GM18511 (cell line): ENCODE data around the gene HECW1.

Experiments used
- ATAC-seq: cut with Tn5 transposase; IDR thresholded peaks from one replicate; pipeline ENCODE4 v1.9.1; 2021; ENCODE audit warnings: mild to moderate bottlenecking, moderate library complexity; ENCODE audit not compliant: unreplicated experiment

HECW1 gene

GRCh38 chr7:43486634-43487033 is 374.2 kb downstream of the HECW1 start:
- no peak for ATAC-seq

DNA sequence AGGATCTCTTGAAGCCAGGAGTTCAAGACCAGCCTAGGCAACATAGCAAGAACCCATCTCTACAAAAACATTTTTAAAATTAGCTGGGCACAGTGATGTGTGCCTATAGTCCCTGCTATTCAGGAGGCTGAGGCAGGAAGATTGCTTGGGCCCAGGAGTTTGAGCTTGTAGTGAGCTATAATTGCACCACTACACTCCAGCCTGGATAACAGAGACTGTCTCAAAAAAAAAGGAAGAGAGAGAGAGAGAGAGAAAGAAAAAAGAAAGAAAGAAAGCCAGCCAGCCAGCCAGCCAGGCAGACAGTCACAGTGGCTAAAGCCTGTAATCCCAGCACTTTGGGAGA is 375.3 kb downstream of the HECW1 start:
- no peak for ATAC-seq

DNA sequence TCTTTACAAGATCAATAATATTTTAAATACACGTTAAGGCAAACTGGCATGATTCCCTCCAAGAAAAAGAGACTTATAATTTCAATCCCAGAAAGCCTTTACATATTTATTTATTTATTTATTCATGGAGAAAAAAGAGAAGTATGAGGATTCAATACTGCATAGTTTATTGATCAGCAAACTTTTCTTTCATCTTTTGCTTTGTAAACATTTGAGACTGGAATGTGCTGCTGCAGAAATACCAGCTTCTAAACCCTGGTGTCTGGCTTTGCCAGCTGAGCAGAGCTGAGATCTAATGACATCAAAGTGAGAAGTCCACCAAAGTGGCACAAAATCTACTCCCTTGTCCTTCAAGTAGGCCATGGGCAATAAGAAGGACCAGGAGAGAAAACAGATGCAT is 376.8 kb downstream of the HECW1 start:
- no peak for ATAC-seq

- ATAC-seq, result no peak
These were observed 377.6 kb downstream of the HECW1 start for GRCh38 chr7:43490016-43490415.

- ATAC-seq, result no peak
These were observed 378.7 kb downstream of the HECW1 start for GRCh38 chr7:43491123-43491522.

DNA sequence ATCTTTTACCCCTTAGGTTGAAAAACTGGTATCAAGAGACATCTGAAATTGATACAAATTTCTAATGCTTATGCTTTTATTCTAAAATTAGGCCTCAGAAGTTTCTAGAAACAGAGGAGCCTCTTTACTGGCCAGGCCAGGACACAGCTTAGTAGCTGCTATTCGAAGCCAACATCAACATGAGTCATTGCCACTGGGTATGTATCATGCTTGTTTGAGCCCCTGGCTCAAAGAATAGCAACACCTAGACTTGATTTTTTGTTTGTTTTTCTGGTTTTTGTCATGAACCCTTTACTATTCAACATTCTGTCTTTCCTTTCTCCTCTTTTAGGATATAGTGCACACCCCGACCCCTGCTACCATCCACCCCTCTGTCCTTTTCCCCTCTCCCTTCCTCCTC is 379.5 kb downstream of the HECW1 start:
- no peak for ATAC-seq

GRCh38 chr7:43492896-43493295 is 380.4 kb downstream of the HECW1 start:
- no peak for ATAC-seq

DNA sequence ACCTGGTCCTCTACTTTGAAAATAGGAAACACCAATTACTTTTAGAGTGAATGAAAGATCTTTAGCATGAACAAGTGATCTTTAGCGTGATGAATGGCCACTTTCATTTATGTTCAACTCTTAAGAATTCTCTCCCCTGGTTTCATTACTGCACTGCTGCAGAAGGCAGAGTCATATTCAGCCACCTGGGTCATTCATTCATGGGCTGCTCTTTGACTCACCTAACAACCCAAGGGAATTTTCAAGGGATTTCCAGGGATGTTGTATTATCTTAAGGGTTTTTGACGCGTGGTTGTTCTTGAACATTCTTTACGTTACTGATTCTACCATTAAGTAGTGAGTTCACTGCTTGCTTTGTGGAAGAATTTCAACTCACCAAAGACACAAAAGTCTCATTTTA is 383.1 kb downstream of the HECW1 start:
- no peak for ATAC-seq

DNA sequence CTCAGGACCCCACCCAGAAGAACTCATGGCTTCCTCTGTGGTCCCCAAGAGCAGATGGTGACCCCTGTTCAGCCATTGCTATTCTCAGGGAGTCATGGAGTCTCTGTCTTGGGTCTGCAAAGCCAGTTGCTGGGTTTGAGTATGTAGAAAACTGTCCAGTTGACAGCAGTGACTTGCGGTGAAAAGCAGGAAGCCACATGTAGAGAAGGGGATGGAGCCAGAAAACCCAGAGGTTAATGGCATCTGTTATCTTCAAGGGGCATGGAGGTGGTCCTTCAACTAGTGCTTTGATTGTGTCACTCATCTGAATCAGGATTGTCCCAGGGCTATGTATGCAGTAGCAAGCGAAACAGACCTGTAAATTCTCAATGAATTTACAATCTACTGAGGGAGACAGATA is 384.1 kb downstream of the HECW1 start:
- no peak for ATAC-seq

GRCh38 chr7:43501870-43502269 is 389.4 kb downstream of the HECW1 start:
- no peak for ATAC-seq

- ATAC-seq, result no peak
These were observed 390.5 kb downstream of the HECW1 start for GRCh38 chr7:43502941-43503340.

GRCh38 chr7:43505412-43505811 is 393.0 kb downstream of the HECW1 start:
- no peak for ATAC-seq

GRCh38 chr7:43506460-43506859 is 394.0 kb downstream of the HECW1 start:
- ATAC-seq, result no peak

DNA sequence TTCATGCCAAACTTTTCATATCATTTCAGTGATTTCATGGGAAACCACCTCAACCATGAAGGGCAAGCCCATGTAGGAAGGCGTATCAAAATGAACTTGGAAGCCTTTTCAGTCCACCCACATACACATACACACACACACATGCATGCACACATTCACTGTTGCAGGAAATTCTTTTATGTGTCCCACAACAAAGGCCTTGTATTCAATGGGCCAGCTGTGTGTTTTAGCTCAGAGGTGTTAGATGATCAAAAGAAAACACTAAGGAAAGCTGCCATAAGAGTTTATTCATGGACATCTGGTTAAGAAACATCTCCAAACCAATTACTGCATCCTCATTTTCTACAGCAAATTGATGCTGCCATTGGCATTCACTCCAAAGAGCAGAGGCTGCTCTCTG is 396.0 kb downstream of the HECW1 start:
- ATAC-seq, result no peak

- no peak for ATAC-seq
These were observed 397.5 kb downstream of the HECW1 start for GRCh38 chr7:43509906-43510305.

- no peak for ATAC-seq
These were observed 398.6 kb downstream of the HECW1 start for GRCh38 chr7:43511029-43511428.

GRCh38 chr7:43511769-43512515 is 399.5 kb downstream of the HECW1 start:
- no peak for ATAC-seq

DNA sequence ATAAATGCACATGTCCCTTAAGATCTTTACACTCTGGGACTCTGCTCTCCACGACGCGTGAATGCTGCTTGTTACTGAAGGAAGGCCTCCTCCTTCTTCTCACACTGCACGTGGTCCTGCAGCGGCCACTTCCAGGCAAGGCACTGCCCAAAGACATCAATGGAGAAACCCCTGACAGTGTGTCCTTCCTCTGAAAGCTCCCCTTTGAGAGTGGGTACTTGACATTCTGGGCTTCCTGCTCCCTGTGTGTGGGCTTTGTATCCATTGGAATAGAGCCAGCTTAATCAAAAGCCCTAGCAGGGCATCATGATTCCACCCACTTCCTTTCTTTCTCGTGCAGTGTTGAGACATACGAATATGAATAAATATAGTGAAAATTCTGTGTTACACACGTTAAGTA is 400.8 kb downstream of the HECW1 start:
- ATAC-seq, result no peak

DNA sequence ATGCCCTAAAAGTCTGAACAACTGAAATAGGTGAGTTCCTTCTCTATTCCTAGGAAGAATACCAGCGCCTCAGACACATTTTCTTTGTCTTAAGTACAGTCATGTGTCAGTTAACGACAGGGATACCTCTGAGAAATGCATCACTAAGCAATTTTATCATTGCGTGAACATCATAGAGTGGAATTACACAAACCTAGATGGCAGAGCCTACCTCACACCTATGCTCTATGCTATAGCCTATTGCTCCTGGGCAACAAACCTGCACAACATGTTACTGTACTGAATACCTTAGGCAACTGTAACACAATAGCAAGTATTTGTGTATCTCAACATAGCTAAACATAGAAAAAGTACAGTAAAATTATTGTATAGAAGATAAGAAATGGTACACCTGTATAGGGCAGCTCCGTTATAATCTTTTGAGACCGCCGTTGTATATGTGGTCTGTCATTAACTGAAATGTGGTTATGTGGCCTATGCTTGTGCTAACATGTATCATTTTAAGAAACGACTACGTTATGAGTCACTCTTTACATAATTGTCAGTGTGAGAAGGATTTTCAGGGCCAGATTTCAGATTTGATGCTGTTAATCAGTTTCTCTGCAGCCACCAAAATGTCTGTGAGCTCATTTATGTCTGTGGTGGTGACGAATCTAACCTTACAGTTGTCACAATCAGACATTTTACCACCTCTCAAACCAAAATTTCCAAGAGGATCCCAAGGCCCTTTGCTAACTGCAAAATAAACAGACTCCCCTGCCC is 404.3 kb downstream of the HECW1 start:
- ATAC-seq, result peak; percentile 69

DNA sequence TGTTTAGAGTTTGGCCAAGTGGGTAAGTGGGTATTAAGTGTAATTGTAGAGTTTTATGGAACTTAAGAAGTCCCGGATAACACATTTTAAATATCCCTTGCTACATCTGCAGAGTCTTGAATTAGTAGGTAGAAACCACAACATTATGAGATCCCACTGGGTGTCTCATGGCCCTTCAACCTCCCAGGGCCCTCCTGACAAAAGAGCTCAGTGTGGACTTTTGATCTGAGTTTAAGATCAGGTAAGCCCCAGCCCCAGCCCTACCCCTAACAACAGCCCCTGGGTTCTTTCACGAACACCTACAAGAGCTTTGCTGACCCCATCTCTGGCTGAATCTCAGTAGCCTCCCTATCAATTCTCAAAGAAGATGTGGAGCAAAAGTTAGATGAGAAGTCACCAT is 405.0 kb downstream of the HECW1 start:
- ATAC-seq, result no peak

DNA sequence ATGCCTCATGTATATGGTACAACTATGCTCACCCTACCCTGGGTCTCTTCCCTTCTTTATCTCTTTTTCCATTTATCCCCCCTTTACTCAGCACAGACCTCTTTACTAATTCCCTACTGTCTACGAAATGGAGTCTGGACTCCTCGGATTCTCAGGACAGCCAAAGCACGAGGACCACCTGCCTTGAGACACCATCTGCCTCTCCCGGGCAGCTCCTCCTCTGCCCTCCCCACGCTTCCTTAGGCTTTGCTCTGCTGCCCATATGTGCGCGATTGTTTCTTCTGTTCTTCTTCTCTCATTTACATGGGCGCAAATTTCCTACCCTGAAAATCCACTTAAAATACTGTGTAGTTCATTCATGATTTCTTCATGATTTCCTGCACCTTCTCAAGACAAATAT is 407.8 kb downstream of the HECW1 start:
- no peak for ATAC-seq

DNA sequence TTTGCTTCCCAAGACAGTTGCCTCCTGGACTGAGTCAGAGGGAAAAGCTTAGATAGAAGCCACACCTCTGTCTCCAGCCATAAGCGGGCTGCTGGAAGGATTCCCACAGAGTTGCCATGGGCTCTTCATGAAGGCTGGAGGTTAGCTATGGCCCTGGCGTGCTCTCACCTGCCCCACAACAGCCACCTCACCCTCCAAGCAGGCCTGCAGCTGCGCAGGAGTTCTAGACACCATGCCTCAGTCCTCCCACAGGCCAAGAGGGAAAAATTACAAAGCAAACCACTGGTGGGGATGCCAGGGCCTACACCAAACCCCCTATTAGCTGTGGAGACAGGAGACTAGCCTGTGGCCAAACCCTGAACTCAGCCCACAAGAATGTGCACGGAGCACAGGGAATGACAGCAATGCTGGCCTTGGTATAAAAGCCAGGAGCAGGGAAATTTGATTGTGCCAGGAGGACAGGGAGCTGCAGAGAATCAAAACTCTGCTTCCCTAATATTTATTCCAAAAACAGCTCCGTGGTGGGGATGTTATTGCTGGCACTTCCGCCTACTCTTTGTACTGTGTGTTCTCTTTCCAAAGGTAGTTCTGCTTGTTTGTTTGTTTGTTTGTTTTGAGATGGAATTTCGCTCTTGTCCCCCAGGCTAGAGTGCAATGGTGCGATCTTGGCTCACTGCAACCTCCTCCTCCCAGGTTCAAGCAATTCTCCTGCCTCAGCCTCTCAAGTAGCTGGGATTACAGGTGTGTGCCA is 410.1 kb downstream of the HECW1 start:
- no peak for ATAC-seq
